NB4 (cell line): Measurements from ENCODE around the gene ARHGEF12.

Experiments
- DNase-seq: peaks from one replicate; pipeline ENCODE4 v3.0.0; 2010; ENCODE audit warnings: low read depth
- H3K4me3 ChIP-seq: one replicate; pipeline ENCODE4 v1.5.1; 2011; ENCODE audit warnings: mild to moderate bottlenecking, low read depth, low read length, moderate library complexity
- MYC ChIP-seq: IDR thresholded peaks from 2 replicates; pipeline ENCODE4 v1.6.1; 2011; ENCODE audit warnings: low read depth, low read length
- POLR2A ChIP-seq: IDR thresholded peaks from 2 replicates; pipeline ENCODE4 v1.6.1; 2011; ENCODE audit warnings: mild to moderate bottlenecking; ENCODE audit not compliant: insufficient read length; ENCODE audit errors: extremely low read depth
- TF ChIP-seq, protein P1 (sequence below): IDR thresholded peaks from 2 replicates; pipeline ENCODE4 v1.6.1; 2011; ENCODE audit warnings: low read depth, low read length
- TF ChIP-seq, protein P2 (sequence below): IDR thresholded peaks from one replicate; pipeline ENCODE4 v1.5.1; 2012; ENCODE audit warnings: low read depth, low read length

ARHGEF12 gene

DNA sequence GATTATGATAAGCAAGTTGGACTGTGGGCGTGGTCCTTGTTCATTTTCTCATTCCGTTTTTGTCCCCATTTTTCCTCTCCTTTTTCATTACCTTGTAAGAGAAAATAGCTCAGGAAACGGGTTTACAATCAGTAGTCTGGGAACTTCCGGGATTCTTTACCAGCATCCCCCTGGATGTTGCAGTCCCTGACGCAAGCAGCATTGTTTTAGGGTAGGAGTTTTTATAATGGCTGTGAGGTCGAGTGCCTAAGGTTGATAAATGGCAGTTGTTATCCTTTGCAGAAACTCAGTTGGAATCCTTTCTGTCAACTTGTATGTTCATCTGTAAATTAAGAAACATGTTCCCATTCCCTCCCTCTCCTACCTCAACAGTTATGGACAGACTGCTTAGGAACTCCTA is 68.3 kb downstream of the ARHGEF12 start:
- TF ChIP-seq, protein P1, sequence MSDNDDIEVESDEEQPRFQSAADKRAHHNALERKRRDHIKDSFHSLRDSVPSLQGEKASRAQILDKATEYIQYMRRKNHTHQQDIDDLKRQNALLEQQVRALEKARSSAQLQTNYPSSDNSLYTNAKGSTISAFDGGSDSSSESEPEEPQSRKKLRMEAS = no peak
- TF ChIP-seq MYC (no peak), POLR2A (no peak)
- TF ChIP-seq, protein P2, sequence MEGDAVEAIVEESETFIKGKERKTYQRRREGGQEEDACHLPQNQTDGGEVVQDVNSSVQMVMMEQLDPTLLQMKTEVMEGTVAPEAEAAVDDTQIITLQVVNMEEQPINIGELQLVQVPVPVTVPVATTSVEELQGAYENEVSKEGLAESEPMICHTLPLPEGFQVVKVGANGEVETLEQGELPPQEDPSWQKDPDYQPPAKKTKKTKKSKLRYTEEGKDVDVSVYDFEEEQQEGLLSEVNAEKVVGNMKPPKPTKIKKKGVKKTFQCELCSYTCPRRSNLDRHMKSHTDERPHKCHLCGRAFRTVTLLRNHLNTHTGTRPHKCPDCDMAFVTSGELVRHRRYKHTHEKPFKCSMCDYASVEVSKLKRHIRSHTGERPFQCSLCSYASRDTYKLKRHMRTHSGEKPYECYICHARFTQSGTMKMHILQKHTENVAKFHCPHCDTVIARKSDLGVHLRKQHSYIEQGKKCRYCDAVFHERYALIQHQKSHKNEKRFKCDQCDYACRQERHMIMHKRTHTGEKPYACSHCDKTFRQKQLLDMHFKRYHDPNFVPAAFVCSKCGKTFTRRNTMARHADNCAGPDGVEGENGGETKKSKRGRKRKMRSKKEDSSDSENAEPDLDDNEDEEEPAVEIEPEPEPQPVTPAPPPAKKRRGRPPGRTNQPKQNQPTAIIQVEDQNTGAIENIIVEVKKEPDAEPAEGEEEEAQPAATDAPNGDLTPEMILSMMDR = no peak
- DNase-seq = no peak
- no peak overlapping the region for H3K4me3 ChIP-seq

DNA sequence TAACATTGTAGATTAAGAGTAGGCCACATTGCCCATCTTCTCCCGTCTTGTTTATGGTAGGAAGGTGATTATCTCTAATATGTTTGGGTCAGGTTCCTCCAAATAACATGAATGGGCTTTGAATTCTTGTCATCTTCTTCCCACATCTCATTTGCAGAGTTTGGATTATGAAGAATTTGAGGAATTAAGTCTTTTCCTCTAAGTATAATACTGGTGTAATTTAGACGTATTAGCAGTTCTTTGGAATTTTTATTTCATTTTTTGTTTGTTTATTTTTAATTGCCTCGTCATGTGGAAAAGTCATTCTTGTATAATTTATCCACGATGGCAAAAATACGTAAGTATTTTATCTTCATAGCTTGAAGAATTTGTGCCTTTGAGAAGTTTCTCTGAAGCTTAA is 73.4 kb downstream of the ARHGEF12 start:
- TF ChIP-seq, protein P1 = no peak
- TF ChIP-seq POLR2A (no peak), MYC (no peak)
- TF ChIP-seq, protein P2 = no peak
- no peak for DNase-seq
- H3K4me3 ChIP-seq = no peak overlapping the region

DNA sequence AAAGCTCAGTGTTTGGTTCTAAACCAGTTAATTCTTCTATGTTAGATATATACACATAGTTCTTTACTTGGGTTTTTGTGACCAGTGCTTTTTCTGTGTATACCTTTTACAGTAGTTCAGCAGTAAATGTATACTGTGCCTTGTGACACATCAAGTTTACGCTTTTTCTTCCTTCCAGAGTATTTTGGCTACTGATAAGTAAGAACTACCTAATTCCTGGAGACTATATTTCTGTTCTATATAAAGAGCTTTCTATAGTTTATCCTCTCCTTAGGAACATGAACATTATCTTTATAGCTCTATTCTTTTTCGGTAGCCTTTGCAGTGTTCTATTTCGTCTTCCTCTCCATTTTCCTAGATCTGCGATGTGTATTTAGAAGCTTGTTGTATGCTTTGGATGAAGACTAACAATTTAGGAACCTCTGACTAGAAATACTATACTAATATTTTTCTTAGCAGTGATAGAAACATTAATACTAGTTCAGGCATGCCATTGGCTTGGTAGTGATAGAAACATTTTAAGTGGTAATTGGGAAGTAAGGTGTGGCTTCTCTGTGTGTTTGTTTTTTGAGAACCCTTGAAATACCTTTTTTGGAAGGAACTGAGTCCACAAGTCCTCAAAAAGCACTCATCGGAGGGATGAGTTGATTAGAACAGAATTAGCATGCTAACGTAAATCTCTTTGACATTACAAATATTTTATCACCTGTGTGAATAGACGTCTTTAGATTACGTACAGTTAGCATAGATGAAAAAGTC is 74.6 kb downstream of the ARHGEF12 start:
- DNase-seq = no peak
- TF ChIP-seq, protein P2 = no peak
- TF ChIP-seq, protein P1 = no peak
- TF ChIP-seq POLR2A (no peak), MYC (no peak)
- H3K4me3 ChIP-seq = no peak overlapping the region

DNA sequence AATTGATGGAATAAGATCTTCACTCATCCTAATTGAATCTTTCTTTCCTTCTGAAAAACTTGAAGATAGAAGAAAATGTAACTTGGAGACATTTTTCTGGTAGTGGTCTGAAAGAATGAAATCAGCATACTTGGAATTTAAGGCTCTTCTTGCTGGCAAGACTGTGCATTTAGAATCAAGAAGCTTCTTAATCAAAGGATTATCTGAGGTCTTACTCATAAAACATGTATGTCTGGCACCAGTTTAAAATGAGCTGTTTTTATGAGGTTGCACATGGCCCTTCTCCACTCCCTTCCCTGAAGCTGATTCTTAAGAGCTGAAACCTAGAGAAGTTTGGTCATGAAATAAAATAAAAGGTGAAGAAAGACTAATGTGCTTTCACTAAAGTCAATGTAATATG is 77.3 kb downstream of the ARHGEF12 start:
- DNase-seq = no peak
- TF ChIP-seq, protein P1 = no peak
- no peak for TF ChIP-seq POLR2A
- TF ChIP-seq, protein P2 = no peak
- TF ChIP-seq MYC = no peak
- no peak overlapping the region for H3K4me3 ChIP-seq

DNA sequence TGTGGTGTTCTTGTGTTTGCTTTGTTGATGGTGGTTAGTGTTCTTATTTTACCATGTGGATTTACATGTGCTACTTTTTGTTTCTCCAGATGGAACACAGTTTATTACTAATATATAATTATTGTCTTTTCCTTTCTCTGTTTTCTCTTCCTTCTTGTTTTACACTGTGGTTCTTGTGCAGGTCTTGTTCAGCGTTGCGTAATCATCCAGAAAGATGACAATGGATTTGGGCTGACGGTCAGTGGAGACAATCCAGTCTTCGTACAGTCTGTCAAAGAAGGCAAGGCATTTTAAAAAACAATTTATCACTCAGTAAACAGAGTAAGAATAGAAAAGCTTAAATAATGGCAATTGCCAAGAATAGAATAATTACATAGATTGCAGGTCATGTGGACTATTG is 84.4 kb downstream of the ARHGEF12 start:
- peak; percentile 4 for DNase-seq
- H3K4me3 ChIP-seq = no peak overlapping the region
- TF ChIP-seq, protein P2 = no peak
- TF ChIP-seq, protein P1 = no peak
- TF ChIP-seq MYC (no peak), POLR2A (no peak)
